Smooth muscle cell (in vitro differentiated cells): ENCODE measurements around the gene F7. TPM values are rescaled to one million over a fixed set of nuclear protein-coding genes. Genes with fewer than 3 reads are reported as not detected.

Experiments used
- DNase-seq: peaks from one replicate; lab custom pipeline; 2025; ENCODE audit not compliant: unreplicated experiment; lab: John Stamatoyannopoulos, UW
- H2AFZ ChIP-seq: fragments of 200-600 bp; sonication (generic); 2 replicates; pipeline ENCODE4 v1.6.0; 2016; ENCODE audit warnings: antibody characterized with exemption, low read depth, mild to moderate bottlenecking
- H3F3A ChIP-seq: fragments of 200-600 bp; sonication (generic); 2 replicates; pipeline ENCODE4 v1.6.0; 2017; ENCODE audit warnings: antibody characterized with exemption, low read depth
- H3K27ac ChIP-seq: fragments of 200-600 bp; sonication (generic); 2 replicates; pipeline ENCODE4 v1.5.1; 2016; ENCODE audit warnings: low read depth, mild to moderate bottlenecking
- H3K27me3 ChIP-seq: fragments of 200-600 bp; sonication (generic); 2 replicates; pipeline ENCODE4 v1.6.1; 2016; ENCODE audit warnings: low read depth, mild to moderate bottlenecking
- H3K36me3 ChIP-seq: fragments of 200-600 bp; sonication (generic); 2 replicates; pipeline ENCODE4 v1.5.1; 2016; ENCODE audit warnings: low read depth
- H3K4me1 ChIP-seq: fragments of 200-600 bp; sonication (generic); 2 replicates; pipeline ENCODE4 v1.5.1; 2016; ENCODE audit warnings: low read depth
- H3K4me2 ChIP-seq: fragments of 200-600 bp; sonication (generic); 2 replicates; pipeline ENCODE4 v1.6.0; 2016; ENCODE audit warnings: mild to moderate bottlenecking
- H3K4me3 ChIP-seq: fragments of 200-600 bp; sonication (generic); 2 replicates; pipeline ENCODE4 v1.5.1; 2016; ENCODE audit warnings: mild to moderate bottlenecking
- H3K79me2 ChIP-seq: fragments of 200-600 bp; sonication (generic); 2 replicates; pipeline ENCODE4 v1.6.0; 2016; ENCODE audit warnings: low read depth, mild to moderate bottlenecking
- H3K9ac ChIP-seq: fragments of 200-600 bp; sonication (generic); 2 replicates; pipeline ENCODE4 v1.6.0; 2016; ENCODE audit warnings: low read depth
- H3K9me3 ChIP-seq: fragments of 200-600 bp; sonication (generic); replicated peaks from 2 replicates; pipeline ENCODE4 v1.5.1; 2016; ENCODE audit warnings: low read depth
- H4K20me1 ChIP-seq: fragments of 200-600 bp; sonication (generic); 2 replicates; pipeline ENCODE4 v1.6.0; 2016; ENCODE audit warnings: low read depth
- CTCF ChIP-seq: fragments of 200-600 bp; sonication (generic); IDR thresholded peaks from 2 replicates; pipeline ENCODE4 v1.5.1; 2017; ENCODE audit warnings: borderline replicate concordance, mild to moderate bottlenecking, antibody characterized with exemption; ENCODE audit not compliant: insufficient read depth, poor library complexity, severe bottlenecking
- WGBS: methylation state at CpG from one replicate; pipeline ENCODE4 v1.1.7; 2016; ENCODE audit warnings: low lambda C conversion rate; 5-methylcytosine and 5-hydroxymethylcytosine counted together
- polyA plus RNA-seq: library from polyadenylated mRNA; unstranded; fragments of >200 nt; fragmentation: Nextera tagmentation; extraction: Ambion mirVana; gene quantifications from 2 replicates; pipeline ENCODE4 v1.2.1, GENCODE V29; 2016
- total RNA-seq: library from RNA; depleted of rRNA; stranded (reverse); fragments of >200 nt; gene quantifications from 2 replicates; pipeline ENCODE4 v1.2.3, GENCODE V29; 2014

Gene F7
- total and polyA plus RNA-seq, 2 experiments from 2014 or later: 0.63 to 1.7 TPM

GRCh38 chr13:113115363-113116205, 10.0 kb downstream of the F7 start:
- H3K4me3 ChIP-seq: no peak overlapping the region
- no peaks in the 10 kb centered on the region for H4K20me1 ChIP-seq
- H3K27me3 ChIP-seq: no peaks in the 10 kb centered on the region
- no peaks in the 10 kb centered on the region for H3K9me3 ChIP-seq
- H3K27ac ChIP-seq: no peak overlapping the region
- no peak overlapping the region for H3K9ac ChIP-seq
- H3K79me2 ChIP-seq: no peaks in the 10 kb centered on the region
- WGBS: 94% methylated on average over 21 of the region's 21 CpGs
- no peaks in the 10 kb centered on the region for H3K4me1 ChIP-seq
- H3K36me3 ChIP-seq: no peaks in the 10 kb centered on the region
- DNase-seq: no peak
- no peaks in the 10 kb centered on the region for H3F3A ChIP-seq
- no peak overlapping the region for H2AFZ ChIP-seq
- no peak overlapping the region for H3K4me2 ChIP-seq
- TF ChIP-seq CTCF: no peak

GRCh38 chr13:113116206-113116800, 10.7 kb downstream of the F7 start:
- no peaks in the 10 kb centered on the region for H3K79me2 ChIP-seq
- H3K27me3 ChIP-seq: no peaks in the 10 kb centered on the region
- DNase-seq: no peak
- H3K4me1 ChIP-seq: no peaks in the 10 kb centered on the region
- H2AFZ ChIP-seq: no peak overlapping the region
- TF ChIP-seq CTCF: no peak
- WGBS: 94% methylated on average over 10 of the region's 10 CpGs
- H3K4me3 ChIP-seq: no peak overlapping the region
- H4K20me1 ChIP-seq: no peaks in the 10 kb centered on the region
- no peak overlapping the region for H3K9ac ChIP-seq
- no peak overlapping the region for H3K27ac ChIP-seq
- H3K36me3 ChIP-seq: no peaks in the 10 kb centered on the region
- H3K9me3 ChIP-seq: no peaks in the 10 kb centered on the region
- no peaks in the 10 kb centered on the region for H3F3A ChIP-seq
- H3K4me2 ChIP-seq: no peak overlapping the region

GRCh38 chr13:113116871-113117271, 11.3 kb downstream of the F7 start:
- no peaks in the 10 kb centered on the region for H3K27me3 ChIP-seq
- H3K9ac ChIP-seq: no peak overlapping the region
- H2AFZ ChIP-seq: no peak overlapping the region
- no peaks in the 10 kb centered on the region for H3F3A ChIP-seq
- DNase-seq: no peak
- no peaks in the 10 kb centered on the region for H3K9me3 ChIP-seq
- no peak overlapping the region for H3K27ac ChIP-seq
- WGBS: 86% methylated on average over 10 of the region's 10 CpGs
- no peaks in the 10 kb centered on the region for H3K79me2 ChIP-seq
- no peaks in the 10 kb centered on the region for H4K20me1 ChIP-seq
- H3K36me3 ChIP-seq: no peaks in the 10 kb centered on the region
- H3K4me1 ChIP-seq: no peaks in the 10 kb centered on the region
- no peak overlapping the region for H3K4me3 ChIP-seq
- H3K4me2 ChIP-seq: no peak overlapping the region
- TF ChIP-seq CTCF: no peak
